ENCODE results near the gene TRIO. TPM values are rescaled to one million over a fixed set of nuclear protein-coding genes. Genes with fewer than 3 reads are reported as not detected.

TRIO gene
- polyA plus RNA-seq, 1 of the 3 experiments (the other 2 are of a cell fraction), result 229 TPM

DNA sequence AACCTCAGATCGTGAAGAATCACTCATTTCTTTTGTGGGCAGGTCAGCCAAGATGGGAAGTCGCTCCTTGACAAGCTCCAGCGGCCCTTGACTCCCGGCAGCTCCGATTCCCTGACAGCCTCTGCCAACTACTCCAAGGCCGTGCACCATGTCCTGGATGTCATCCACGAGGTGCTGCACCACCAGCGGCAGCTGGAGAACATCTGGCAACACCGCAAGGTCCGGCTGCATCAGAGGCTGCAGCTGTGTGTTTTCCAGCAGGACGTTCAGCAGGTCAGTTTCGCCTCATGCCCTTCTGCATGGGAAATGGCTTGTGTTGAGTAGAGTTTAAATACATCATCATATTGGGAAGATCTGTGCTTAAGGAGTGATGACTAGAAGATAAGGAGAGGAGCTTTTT is 173.3 kb downstream of the TRIO start:
- POLR2A ChIA-PET, result no interaction called here
- peaks cover 52% of the 10 kb centered on the region; the same call in 1 of the 2 replicates for H4K20me1 ChIP-seq (ENCODE audit: insufficient read depth)
- H3K79me2 ChIP-seq (ENCODE audit: insufficient read depth), result peaks cover 100% of the 10 kb centered on the region
- CTCF ChIA-PET, result interaction anchor here (1.0 to 1.3 kb wide), 2 partner anchors 46 to 208 kb away, joined by 3 read pairs; no protein-coding TSS in a partner anchor
- H3K36me3 ChIP-seq (replicated peaks in 1 of 2; ENCODE audit: control insufficient read depth in 1 of 2, insufficient read depth in 2 of 2, low read length in 1 of 2), result peaks cover 53 to 78% of the 10 kb centered on the region in 2 experiments
- H3K4me3 ChIP-seq (ENCODE audit: low read depth in 2 of 2, low read length in 1 of 2), result no peak overlapping the region
- H3F3A ChIP-seq (replicated peaks; ENCODE audit: insufficient read depth), result no peaks in the 10 kb centered on the region
- H3K27me3 ChIP-seq (ENCODE audit: insufficient read depth), result no peaks in the 10 kb centered on the region
- H3K9me2 ChIP-seq, result no peaks in the 10 kb centered on the region
- no peak for TF ChIP-seq ELF1 (IDR thresholded peaks at IDR 0.05)
- TF ChIP-seq NRF1 (IDR thresholded peaks at IDR 0.05; ENCODE audit: low read depth, low read length), result no peak
- TF ChIP-seq RFX5 (IDR thresholded peaks at IDR 0.05; ENCODE audit: low read length), result no peak
- TF ChIP-seq, protein P1, sequence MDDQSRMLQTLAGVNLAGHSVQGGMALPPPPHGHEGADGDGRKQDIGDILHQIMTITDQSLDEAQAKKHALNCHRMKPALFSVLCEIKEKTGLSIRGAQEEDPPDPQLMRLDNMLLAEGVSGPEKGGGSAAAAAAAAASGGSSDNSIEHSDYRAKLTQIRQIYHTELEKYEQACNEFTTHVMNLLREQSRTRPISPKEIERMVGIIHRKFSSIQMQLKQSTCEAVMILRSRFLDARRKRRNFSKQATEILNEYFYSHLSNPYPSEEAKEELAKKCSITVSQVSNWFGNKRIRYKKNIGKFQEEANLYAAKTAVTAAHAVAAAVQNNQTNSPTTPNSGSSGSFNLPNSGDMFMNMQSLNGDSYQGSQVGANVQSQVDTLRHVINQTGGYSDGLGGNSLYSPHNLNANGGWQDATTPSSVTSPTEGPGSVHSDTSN (IDR thresholded peaks at IDR 0.05), result no peak
- no peak for TF ChIP-seq MEF2A (IDR thresholded peaks at IDR 0.05; ENCODE audit: borderline replicate concordance, low read depth)
- no peak for TF ChIP-seq RAD21 (IDR thresholded peaks at IDR 0.05; ENCODE audit: low read length)
- no peak for TF ChIP-seq EP300 (IDR thresholded peaks at IDR 0.05; ENCODE audit: borderline replicate concordance in 1 of 2, low read depth in 1 of 2, low read length in 1 of 2)
- no peak for TF ChIP-seq POLR2AphosphoS5 (IDR thresholded peaks at IDR 0.05; ENCODE audit: low read depth, low read length)
- TF ChIP-seq, protein P2, sequence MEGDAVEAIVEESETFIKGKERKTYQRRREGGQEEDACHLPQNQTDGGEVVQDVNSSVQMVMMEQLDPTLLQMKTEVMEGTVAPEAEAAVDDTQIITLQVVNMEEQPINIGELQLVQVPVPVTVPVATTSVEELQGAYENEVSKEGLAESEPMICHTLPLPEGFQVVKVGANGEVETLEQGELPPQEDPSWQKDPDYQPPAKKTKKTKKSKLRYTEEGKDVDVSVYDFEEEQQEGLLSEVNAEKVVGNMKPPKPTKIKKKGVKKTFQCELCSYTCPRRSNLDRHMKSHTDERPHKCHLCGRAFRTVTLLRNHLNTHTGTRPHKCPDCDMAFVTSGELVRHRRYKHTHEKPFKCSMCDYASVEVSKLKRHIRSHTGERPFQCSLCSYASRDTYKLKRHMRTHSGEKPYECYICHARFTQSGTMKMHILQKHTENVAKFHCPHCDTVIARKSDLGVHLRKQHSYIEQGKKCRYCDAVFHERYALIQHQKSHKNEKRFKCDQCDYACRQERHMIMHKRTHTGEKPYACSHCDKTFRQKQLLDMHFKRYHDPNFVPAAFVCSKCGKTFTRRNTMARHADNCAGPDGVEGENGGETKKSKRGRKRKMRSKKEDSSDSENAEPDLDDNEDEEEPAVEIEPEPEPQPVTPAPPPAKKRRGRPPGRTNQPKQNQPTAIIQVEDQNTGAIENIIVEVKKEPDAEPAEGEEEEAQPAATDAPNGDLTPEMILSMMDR (IDR thresholded peaks at IDR 0.05), result no peak
- no peak for TF ChIP-seq CHD2 (IDR thresholded peaks at IDR 0.05; ENCODE audit: low read length, partially characterized antibody)
- TF ChIP-seq YY1 (IDR thresholded peaks at IDR 0.05; ENCODE audit: low read depth), result no peak
- no peak for TF ChIP-seq EZH2phosphoT487 (IDR thresholded peaks at IDR 0.05; ENCODE audit: borderline replicate concordance, low read depth)
- TF ChIP-seq RXRA (IDR thresholded peaks at IDR 0.05; ENCODE audit: borderline replicate concordance, low read depth), result no peak
- TF ChIP-seq GATA2 (CRISPR knock-in tag; IDR thresholded peaks at IDR 0.05), result no peak
- TF ChIP-seq FOXJ3 (CRISPR knock-in tag; IDR thresholded peaks at IDR 0.05), result no peak
- no peak for TF ChIP-seq FOSL2 (IDR thresholded peaks at IDR 0.05; ENCODE audit: borderline replicate concordance, low read depth)
- no peaks in the 10 kb centered on the region; a peak in 1 of 4 replicates for H3K4me1 ChIP-seq (ENCODE audit: control insufficient read depth in 1 of 2, insufficient read depth in 2 of 2, low read depth in 1 of 2, low read length in 1 of 2)
- no peak overlapping the region; a peak in 1 of 4 replicates for H3K27ac ChIP-seq (ENCODE audit: low read depth in 2 of 2, low read length in 1 of 2)
- WGBS (ENCODE audit: low lambda C conversion rate), result 87% methylated on average over 12 of the region's 12 CpGs
- no peak overlapping the region for H2AFZ ChIP-seq (ENCODE audit: low read depth)
- H3K9ac ChIP-seq, result no peak overlapping the region
- DNase-seq, result no peak
- no peaks in the 10 kb centered on the region for H3K9me3 ChIP-seq
- no peak overlapping the region for H3K4me2 ChIP-seq

GRCh38 chr5:14319102-14319501 is 176.0 kb downstream of the TRIO start:
- H3K4me1 ChIP-seq (ENCODE audit: control insufficient read depth in 1 of 2, insufficient read depth in 2 of 2, low read depth in 1 of 2, low read length in 1 of 2), result no peaks in the 10 kb centered on the region
- 93% methylated on average over 1 of the region's 1 CpG for WGBS (ENCODE audit: low lambda C conversion rate)
- H3K9me2 ChIP-seq, result no peaks in the 10 kb centered on the region
- ChIA-PET CTCF (interaction anchor here (1.1 kb wide), 1 partner anchor 330 kb away, joined by 3 read pairs; no protein-coding TSS in a partner anchor), POLR2A (no interaction called here)
- no peaks in the 10 kb centered on the region for H3K9me3 ChIP-seq
- no peak for DNase-seq
- H3K4me3 ChIP-seq (ENCODE audit: low read depth in 2 of 2, low read length in 1 of 2), result no peak overlapping the region
- H3K4me2 ChIP-seq, result no peak overlapping the region
- H2AFZ ChIP-seq (ENCODE audit: low read depth), result no peak overlapping the region
- H4K20me1 ChIP-seq (ENCODE audit: insufficient read depth), result peaks cover 43% of the 10 kb centered on the region; the same call in 1 of the 2 replicates
- H3K36me3 ChIP-seq (replicated peaks in 1 of 2; ENCODE audit: control insufficient read depth in 1 of 2, insufficient read depth in 2 of 2, low read length in 1 of 2), result peaks cover 49 to 64% of the 10 kb centered on the region in 2 experiments
- peaks cover 99% of the 10 kb centered on the region for H3K79me2 ChIP-seq (ENCODE audit: insufficient read depth)
- no peak overlapping the region for H3K27ac ChIP-seq (ENCODE audit: low read depth in 2 of 2, low read length in 1 of 2)
- no peak for TF ChIP-seq MEF2A (IDR thresholded peaks at IDR 0.05; ENCODE audit: borderline replicate concordance, low read depth)
- no peak overlapping the region for H3K9ac ChIP-seq
- peaks cover 5% of the 10 kb centered on the region for H3F3A ChIP-seq (replicated peaks; ENCODE audit: insufficient read depth)
- H3K27me3 ChIP-seq (ENCODE audit: insufficient read depth), result no peaks in the 10 kb centered on the region
